Loucy (cell line): ENCODE data around the gene EPHA2.

Experiments
- EZH2phosphoT487 ChIP-seq: fragments of 200-600 bp; IDR thresholded peaks from 2 replicates; pipeline ENCODE4 v1.6.1; 2018; ENCODE audit warnings: antibody characterized with exemption, mild to moderate bottlenecking, moderate library complexity, borderline replicate concordance
- TF ChIP-seq, protein P1 (sequence below): fragments of 200-600 bp; sonication (generic); conservative IDR thresholded peaks from 2 replicates; pipeline ENCODE4 v1.5.1; 2014; ENCODE audit warnings: mild to moderate bottlenecking, antibody characterized with exemption, low read length

DNA sequence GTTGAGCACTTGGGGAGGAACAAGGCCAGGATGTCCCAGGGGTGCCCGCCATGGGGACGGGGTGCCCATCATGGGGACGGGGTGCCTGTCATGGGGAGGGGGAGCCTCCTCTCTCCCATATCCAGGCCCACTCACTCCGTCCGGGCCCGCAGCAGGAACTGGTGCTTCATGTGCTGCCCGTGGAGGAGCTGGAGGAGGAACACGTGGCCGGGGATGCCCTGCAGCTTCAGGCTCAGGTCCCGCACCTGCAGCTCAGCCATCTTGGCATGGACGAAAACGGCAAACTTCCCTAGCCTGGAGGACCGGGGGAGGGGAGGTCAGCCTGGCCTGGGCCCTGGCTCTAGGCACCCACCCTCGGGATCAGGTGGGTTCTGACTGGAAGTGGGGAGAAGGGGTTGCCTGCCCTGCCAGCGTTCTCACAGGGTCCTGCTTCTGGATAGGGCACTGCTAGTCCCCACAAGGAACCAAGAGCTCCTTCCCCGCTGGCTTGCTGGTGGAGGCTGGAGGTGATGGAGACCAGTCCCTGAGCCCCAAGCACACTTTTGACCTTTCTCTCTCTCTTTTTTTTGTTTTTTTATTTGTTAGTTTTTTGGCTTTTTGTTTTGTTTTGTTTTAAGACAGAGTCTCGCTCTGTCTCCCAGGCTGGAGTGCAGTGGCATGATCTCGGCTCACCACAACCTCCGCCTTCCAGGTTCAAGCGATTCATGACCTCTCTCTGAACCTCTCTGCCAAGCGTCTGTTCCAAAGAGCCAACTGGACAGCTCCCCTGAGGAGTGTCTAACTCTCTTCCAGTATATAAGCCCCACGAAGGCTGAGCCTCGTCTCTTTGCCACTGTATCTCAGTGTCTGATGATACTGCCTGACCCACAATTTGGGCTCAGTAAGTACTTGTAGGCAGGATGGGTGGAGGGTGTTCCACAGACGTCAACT lies 46.7 kb upstream of the EPHA2 start:
- TF ChIP-seq, protein P1, sequence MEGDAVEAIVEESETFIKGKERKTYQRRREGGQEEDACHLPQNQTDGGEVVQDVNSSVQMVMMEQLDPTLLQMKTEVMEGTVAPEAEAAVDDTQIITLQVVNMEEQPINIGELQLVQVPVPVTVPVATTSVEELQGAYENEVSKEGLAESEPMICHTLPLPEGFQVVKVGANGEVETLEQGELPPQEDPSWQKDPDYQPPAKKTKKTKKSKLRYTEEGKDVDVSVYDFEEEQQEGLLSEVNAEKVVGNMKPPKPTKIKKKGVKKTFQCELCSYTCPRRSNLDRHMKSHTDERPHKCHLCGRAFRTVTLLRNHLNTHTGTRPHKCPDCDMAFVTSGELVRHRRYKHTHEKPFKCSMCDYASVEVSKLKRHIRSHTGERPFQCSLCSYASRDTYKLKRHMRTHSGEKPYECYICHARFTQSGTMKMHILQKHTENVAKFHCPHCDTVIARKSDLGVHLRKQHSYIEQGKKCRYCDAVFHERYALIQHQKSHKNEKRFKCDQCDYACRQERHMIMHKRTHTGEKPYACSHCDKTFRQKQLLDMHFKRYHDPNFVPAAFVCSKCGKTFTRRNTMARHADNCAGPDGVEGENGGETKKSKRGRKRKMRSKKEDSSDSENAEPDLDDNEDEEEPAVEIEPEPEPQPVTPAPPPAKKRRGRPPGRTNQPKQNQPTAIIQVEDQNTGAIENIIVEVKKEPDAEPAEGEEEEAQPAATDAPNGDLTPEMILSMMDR = no peak
- no peak for TF ChIP-seq EZH2phosphoT487
